HL-60/S4 treated with phorbol 12-myristate 13-acetate at 8.2 ng/mL for 4 days and 3 days (cell line): Measurements from ENCODE around the gene MAST4.

Experiments
- in situ Hi-C: fragments of 300-500 bp; cut with MboI; formaldehyde crosslinking; loops from 2 replicates; pipeline ENCODE4 v1.15.0; 2022; ENCODE audit warnings: low sequenced_read_pairs

The MAST4 gene

GRCh38 chr5:67009028-67009427 is 412.8 kb downstream of the MAST4 start:
- in situ Hi-C loops, result no loop called here

DNA sequence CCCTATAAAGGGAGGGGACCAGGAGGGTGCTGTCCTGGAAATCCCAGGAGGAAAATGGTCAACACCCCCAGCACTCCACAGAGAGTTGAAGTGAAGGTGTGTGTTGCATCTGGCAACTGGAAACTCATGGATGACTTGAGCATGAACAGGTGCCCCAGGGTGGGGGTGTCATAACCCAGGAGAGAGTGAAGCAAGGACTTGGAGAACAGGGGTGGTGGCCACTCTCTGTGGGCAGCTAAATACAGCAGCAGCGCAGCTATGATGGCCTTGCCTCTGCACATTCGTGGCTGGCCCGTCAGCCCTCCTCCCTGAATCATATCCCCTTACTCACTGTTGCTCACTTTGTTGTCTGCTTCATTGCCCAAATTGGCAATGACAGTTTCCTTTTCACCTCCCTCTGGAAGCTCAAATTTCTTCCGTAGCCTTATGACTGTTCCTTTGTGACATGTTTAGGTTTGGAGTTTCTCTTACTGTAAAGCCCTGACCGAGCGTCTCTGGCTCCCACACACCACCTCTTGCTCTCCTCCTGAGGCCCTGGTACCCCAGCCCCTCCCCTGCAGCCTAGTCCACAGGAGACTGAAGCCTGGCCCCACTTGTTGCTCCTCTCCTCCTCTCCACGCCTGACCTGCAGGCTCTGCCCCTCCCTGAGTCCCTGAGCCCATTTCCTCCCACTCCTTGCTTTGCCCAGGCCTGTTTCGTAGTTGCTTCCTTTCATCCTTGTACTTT is 414.7 kb downstream of the MAST4 start:
- in situ Hi-C loops, result no loop called here

DNA sequence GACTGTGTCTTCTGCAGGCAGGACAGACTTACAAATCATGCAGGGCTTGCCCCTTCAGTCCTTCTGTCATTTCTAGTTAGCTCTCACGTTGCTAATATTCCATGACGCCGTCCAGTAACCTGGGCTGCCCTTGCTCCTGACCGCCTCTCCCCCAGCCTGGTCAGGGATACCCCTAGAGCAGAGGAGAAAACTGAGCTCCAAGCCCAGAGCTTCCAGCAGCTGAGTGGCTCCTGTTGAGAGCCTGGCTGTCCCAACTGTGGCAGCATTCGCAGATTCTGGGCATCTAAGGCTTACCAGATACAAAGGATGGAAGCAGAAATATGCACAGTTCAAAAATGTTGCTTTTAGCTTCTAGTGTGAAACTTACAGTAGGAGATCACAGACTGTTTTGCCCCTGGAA is 415.2 kb downstream of the MAST4 start:
- in situ Hi-C loops, result no loop called here

DNA sequence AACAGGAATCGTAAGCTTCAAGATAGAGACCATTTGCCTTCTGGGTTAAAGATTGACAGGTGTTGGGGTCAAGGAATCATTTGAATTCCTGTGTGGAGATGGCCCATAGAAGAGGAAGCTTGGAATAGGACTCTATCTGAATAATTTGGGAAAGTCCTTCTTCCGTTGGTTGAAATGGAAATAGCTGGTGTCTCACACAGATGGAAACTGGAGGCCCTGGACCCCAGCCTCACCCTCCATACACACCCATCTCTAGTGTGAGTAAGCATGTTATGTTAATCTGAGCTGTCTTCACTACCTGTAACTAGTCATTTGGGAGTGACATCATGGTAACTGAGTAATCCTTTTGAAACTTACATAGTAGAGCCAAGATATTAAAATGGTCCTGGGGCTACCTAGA is 416.0 kb downstream of the MAST4 start:
- in situ Hi-C loops, result no loop called here

- in situ Hi-C loops, result no loop called here
Observed at GRCh38 chr5:67013719-67014118, 417.5 kb downstream of the MAST4 start.

- in situ Hi-C loops, result no loop called here
Observed at GRCh38 chr5:67014191-67014590, 418.0 kb downstream of the MAST4 start.

DNA sequence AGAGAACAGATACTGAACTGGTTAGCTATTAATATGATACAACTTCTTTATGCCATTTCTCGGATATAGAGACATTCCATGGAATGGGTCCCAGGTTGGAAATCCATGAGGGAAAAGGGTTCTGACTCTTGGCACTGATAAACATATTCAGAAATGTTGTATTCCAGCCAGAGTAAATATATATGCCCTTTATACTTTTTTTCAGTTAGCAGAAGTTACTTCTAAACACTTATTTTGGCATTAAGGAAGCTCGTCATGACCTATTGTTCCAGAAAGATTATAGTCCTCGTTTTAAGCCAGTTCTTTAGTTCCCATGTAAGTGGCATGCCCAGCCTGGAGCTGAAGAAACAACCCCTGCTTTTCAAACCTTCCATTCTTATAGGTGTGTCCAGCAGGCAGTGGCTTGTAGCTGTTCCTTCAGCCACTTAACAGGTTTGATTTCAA is 418.8 kb downstream of the MAST4 start:
- in situ Hi-C loops, result no loop called here

- in situ Hi-C loops, result no loop called here
Observed at GRCh38 chr5:67015541-67016191, 419.5 kb downstream of the MAST4 start.

DNA sequence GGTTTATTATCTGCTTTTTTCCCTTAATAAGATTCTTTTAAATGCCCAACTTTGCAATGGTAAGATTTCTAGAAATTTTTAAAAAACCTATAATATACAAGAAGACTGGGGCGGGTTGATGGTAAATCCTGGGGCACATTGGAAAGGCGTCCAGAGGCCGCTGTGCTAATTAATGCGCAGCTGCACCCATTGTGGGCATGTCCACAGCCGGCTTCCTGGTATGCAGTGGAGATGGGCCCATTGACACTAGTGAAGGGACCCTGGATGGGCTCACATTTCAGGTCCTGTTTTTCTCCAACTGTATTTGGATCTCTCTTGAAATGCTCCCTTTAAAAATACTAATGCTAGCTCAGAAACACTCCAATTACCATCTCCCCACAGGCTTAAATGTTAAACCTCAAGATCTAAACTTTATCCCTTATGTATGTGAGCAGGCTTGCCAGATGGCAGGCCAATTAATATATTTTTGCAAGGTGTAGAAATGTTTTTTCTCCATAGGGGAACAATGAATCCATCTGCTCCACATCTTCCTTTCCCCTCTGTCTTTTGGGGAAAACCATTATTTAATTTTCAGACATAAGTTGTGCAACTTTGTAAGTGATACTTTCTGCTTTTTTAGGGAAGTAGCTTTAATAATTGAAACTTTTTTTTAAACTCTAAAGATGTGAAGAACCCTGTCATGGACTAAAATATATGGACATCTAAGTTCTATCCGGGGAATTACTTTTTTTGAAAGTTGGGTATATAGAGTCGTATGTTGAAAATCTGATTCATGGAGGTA is 423.1 kb downstream of the MAST4 start:
- in situ Hi-C loops, result no loop called here

- in situ Hi-C loops, result no loop called here
Observed at GRCh38 chr5:67020096-67020615, 424.0 kb downstream of the MAST4 start.

DNA sequence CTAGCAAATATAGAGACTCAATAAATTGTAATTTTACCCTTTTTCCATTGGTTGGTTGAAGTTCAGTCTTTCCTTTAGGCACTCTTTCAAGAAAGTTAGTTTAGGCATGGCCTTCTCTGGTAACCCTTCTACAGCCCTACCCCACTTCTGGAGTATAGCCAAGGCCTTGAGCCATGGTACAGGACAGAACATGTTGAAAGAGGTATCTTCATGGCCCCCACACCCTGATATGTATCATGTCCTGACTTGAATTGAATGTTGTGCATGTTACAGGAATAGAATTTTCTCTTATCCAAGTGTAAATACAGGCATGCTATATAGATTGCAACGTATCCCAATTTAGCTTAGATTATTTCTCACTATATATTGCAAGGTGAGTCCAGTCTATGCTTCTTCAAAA is 424.8 kb downstream of the MAST4 start:
- in situ Hi-C loops, result no loop called here

DNA sequence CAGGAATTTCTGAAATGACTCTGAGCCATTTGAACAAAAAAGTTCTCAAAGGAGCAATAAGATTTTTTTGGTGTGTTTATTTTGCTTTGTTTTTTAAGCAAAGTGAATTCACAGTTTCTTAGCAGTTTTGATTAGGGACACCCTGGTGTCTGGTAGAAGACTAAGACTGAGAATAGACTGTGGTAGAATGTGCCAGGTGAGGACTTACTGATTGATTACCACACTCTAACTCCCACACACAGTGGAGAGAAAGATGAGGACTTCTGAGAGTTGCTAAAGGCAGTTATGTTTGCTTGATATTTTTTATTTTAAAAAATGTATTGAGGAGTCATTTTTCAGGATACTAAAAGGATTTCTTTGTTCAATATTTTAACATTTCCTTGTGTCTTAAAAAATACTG is 425.3 kb downstream of the MAST4 start:
- in situ Hi-C loops, result no loop called here

DNA sequence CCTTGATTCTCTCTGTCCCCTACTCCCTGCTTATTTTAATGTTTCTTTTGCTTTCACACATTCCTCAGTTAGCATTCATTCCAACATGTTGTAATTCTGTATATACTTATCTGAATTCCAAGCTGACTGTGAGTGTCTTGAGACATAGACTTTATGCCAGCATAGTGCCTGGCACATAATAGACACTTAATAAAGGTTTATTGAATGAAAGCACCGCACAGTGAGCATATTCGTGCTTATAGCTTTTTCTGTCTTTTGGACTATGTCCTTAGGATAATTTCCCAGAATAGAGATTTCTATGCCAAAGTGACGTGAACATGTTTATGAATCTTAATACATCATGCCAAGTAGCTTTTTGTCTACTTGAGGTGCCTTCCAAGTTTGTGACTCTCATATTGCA is 425.8 kb downstream of the MAST4 start:
- in situ Hi-C loops, result no loop called here

DNA sequence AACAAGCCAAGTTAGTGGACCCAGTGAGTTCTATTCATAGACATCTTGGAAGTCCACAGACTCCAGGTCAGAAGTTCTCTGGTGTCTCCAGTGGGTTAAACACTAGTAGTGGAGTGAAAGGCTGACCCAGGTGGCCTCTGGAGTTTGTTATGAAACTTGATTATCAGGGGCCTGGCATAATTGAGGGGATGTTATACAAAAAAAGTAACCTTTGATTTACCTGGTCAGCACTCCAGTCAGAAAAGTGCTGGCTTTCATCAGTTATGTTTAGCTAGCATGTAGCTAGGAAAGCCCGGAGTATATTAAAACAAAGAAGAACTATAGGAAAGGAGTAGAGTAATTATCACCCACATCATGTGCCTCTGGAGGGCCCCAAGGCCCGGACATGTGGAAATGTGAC is 429.3 kb downstream of the MAST4 start:
- in situ Hi-C loops, result no loop called here

DNA sequence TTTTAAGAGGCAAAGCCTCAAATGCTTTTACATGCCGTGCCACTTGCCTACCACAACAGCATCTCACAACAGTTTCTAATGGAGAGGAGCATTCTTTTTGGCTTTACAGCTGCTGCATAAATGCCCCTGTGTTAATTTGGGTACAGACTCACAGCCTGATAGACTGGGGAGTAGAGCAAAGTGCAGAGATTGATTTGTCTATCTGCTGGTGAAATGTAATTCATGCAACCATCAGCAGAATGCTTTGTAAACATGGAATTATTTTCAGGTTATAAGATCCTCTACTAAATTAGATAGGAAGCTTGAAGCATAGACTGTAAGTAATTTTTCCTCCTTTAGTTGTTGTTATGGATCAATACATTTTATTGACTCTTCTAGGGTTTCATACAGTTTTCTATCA is 430.1 kb downstream of the MAST4 start:
- in situ Hi-C loops, result no loop called here

- in situ Hi-C loops, result no loop called here
Observed at GRCh38 chr5:67027171-67027570, 431.0 kb downstream of the MAST4 start.

DNA sequence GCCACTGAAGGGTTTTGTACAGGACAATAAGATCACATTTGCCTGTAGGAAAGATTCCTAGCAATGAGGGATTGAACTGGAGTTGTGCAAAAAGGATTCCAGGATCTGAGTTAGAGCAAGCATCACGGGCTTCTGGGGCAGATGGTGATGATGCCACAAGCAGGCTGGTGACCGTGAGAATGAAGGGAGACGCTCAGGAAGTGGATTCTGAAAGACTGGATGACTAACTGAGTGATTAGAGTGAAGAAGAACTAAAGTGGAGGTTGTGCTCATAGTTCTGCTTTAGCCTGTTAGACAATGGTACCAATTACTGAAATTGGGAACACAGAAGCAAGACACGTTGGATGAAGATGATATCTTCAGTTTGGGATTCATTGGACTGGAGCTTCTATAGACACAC is 432.2 kb downstream of the MAST4 start:
- in situ Hi-C loops, result no loop called here

DNA sequence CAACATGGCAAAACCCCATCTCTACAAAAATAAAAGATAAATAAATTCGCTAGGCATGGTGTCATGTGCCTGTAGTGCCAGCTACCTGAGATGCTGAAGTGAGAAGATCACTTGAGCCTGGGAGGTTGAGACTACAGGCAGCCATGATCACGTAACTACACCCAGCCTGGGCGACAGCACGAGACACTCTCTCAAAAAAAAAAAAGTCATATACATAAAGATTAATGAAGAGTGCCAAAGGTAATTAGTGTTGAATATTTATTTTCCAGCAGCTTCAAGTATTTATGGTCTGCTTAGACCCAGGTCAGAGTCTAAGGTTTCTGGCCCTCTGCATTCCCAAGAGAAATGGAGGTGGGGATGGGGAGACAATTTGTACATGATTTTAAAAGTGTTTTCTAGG is 432.7 kb downstream of the MAST4 start:
- in situ Hi-C loops, result no loop called here

DNA sequence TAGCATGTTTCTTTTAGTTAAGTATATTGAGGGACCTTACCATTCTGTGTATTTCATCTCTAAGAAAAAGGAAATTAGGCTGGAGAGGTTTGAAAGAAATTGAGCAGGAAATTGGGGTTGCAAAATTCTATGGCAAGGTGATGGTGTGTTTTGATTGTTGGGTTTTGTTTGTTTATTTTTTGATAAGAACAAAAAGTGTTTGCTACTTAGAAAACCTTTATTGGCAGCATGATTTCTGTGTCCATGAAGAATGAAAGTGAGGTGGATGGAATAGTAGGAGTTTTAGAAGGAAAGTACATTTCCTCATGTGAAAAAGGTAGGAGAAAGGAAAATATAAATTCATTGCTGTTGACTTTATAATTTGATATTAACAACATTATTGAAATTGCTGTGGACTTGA is 433.3 kb downstream of the MAST4 start:
- in situ Hi-C loops, result no loop called here

DNA sequence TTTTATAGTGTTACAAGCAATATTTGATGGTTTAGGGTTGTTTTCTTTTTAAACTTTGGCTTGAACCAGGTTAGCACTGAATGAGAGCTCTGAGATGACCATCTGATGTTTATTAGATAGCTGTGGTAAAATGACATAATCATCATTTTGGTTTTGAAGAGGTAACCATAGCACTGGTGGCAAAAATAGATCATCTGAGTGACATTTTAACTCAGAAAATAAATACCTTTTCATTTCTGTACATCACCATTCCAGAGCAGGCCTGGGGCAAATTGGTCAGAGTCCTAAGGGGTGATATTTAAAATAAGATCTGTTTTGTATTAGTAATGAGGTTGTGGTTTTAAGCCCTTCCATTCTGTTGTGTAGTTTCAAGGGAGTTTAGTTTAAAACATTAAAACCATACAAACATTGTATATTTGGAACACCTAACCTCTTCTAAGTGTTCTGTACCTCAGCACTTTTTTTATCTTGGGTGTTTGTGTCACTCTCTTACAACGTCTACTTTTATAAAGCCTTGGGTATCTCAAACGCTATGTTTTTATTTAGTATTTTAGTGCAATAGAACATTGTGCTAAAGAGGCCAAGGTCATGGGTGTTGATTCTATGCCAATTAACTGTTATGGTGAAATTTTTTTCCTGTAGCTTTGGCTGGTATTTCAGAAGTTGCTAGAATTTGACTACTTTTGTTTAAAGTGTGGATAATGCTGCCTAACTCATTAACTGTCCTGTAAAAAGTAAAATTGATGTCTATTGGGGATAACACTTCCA is 434.3 kb downstream of the MAST4 start:
- in situ Hi-C loops, result no loop called here

DNA sequence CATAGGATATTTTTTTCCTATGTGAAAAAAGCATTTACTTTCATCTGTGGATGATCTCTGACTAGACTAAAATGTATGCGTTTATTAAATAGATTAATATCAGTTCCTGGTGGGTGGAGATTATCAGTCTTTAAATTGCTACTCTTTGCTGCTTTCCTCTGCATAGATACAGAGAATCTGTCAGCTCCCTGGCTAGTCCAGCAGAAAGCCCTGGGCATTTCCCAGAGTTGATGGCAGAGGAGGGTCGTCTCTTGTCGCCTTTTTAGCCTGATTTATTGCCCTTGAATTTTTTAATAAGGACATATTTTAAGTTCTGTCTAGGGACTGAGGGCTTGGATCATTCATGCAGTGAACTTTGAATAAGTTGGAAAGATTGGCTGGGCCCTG is 434.9 kb downstream of the MAST4 start:
- in situ Hi-C loops, result no loop called here
